HG03108 (cell line): Measurements from ENCODE around the gene CACNB2.
"Not testable (repeated sequence)": the region's sequence is repeated elsewhere in the genome, so short reads cannot be mapped to it uniquely, and the experiment has no call there.

Source experiments
- ATAC-seq: cut with Tn5 transposase; IDR thresholded peaks from one replicate; pipeline ENCODE4 v1.9.1; 2021; ENCODE audit warnings: moderate library complexity; ENCODE audit not compliant: unreplicated experiment

The CACNB2 gene

GRCh38 chr10:18196806-18197550 lies 56.8 kb downstream of the CACNB2 start:
- no peak for ATAC-seq

- ATAC-seq, result no peak
Measured at GRCh38 chr10:18197706-18198105, 57.5 kb downstream of the CACNB2 start.

GRCh38 chr10:18201877-18202276 lies 61.7 kb downstream of the CACNB2 start:
- no peak for ATAC-seq

DNA sequence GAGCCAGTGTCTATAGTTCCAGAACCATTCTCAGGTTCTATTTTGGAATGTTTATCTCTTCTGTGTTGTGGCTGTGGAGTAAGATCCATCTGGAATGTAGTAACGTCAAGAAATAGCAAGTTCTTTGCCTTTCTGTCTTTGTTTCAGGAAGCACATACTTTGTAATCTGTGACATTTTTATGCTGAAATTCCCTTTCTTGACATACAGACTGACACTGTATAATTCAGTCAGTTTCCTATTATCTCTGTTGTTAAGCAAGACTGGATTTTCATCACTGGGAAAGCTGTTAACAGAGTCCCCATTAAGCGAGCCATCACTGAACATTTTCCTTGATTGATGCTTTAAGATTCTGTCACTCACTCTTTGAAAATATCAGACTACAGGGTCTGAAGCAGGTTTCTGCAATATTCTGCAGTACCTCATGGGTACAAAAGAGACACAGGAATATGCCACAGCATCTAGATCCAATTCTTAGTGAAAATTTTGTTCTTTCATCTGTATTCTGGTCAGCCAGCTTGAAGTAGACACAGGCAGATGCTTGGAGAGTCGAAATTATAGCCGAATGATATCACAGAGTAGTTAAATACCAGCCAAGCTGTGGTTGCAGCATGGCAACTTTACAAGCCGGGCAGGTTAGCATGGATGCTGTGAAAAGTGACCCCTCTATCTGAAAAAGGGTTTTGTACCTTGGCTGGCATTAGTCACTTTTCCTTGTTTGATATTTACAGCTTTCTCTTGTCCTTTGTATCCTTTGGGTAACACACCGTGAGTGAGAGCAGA lies 62.6 kb downstream of the CACNB2 start:
- no peak for ATAC-seq

DNA sequence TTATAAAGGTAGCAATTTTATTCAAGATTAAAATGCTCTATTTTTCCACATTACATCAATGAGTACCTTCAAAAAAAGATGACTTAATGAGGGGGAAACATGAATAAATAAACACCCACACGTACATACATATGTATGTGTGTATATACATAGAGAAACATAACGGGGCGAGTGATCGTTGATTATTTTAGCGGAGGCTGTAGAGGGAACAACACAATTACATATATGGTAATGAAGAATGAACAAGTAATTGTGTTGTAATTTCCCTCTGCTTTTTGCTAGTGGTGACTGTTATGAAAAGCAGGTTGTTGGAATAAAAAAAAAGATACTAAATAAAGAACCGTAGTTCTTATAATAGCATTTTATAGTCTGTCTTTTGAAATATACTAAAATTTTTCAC lies 63.2 kb downstream of the CACNB2 start:
- no peak for ATAC-seq

- ATAC-seq, result no peak
Measured at GRCh38 chr10:18204039-18204835, 64.0 kb downstream of the CACNB2 start.

GRCh38 chr10:18205098-18205834 lies 65.0 kb downstream of the CACNB2 start:
- ATAC-seq, result no peak

DNA sequence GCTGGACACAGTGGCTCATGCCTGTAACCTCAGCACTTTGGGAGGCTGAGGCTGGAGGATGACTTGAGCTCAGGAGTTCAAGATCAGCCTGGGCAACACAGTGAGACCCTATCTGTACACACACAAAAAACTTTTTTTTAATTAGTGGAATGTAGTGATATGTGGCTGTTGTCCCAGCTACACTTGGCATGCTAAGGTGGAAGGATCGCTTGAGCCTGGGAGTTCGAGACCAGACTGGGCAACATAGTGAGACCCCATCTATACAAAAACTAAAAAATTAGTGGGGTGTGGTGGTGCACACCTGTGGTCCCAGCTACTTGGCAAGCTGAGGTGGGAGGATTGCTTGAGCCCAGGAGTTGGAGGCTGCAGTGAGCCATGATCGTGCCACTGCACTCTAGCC lies 68.0 kb downstream of the CACNB2 start:
- ATAC-seq, result not testable (repeated sequence)

DNA sequence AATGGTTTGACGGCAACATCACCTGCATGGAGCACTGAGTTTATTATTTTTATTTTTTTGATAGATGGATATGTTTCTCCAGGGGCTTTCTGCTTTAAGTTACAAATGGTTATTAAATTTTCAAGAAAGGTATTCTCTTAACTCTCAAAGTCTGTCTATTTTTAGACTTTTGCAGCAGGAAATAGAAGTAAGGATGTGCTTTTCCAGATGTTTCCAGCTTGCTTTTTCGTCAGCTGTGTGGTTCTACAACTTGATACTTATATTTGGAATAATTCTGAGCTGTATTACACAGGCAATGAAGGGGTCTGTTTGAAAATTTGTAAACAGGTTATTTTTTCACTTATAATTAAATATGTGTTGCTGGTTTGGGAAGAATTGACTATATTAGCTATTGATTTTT lies 69.0 kb downstream of the CACNB2 start:
- no peak for ATAC-seq

DNA sequence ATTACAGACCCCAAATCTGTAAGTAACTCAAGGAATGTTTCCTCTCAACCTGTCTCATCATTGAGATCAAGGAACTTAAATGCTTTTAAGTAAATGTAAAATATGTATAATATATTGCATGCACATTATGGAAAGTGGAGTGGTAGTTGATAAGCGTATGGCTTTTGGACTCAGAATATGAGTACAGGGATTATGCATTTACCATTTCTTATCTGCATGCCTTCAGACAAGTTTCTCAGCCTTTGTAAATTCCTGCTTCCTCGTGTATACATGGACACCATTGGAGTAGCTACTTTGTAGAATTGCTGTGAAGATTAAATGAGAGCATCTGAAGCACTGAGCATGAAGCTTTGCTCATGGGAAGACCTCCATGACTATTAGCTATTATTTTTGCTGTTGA lies 70.5 kb downstream of the CACNB2 start:
- no peak for ATAC-seq

- no peak for ATAC-seq
Measured at GRCh38 chr10:18211862-18212261, 71.6 kb downstream of the CACNB2 start.

DNA sequence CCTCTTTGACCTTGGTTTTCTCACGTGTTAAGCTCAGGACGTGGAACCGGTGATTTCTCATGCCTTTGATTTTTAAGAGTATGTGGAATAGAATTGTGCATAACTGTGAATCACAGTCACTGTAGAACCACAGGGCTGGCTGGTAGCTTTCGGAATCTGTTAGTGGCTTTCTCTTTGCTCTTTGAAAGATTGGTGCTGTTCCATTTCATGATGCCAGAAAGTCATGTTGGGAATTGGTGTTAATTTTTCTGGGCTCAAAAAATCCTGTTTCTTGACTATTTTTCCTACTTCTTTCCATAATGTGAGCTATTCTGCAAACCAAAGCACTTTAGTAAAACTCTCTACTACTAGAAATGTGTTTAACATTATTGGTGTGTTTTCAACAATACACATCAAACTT lies 73.0 kb downstream of the CACNB2 start:
- no peak for ATAC-seq

- no peak for ATAC-seq
Measured at GRCh38 chr10:18214691-18215563, 74.7 kb downstream of the CACNB2 start.

DNA sequence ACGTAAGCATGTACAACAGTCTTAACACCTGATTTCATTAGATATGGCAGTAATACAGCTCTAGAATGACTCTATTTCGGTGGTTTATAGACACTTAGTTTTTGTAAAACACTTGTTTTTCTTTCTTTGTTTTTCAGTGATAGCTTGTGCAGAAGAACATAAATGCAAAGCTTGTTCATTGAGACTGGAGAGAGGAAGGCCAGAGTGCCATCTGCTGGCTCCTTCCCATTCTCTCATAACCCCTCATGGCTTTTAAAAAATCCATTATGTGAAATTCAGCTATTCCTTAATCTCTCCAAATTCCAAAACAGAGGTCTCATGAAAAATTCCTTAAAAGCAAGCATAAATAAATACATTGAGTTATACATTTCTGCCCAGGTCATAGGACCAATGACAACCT lies 76.3 kb downstream of the CACNB2 start:
- no peak for ATAC-seq

DNA sequence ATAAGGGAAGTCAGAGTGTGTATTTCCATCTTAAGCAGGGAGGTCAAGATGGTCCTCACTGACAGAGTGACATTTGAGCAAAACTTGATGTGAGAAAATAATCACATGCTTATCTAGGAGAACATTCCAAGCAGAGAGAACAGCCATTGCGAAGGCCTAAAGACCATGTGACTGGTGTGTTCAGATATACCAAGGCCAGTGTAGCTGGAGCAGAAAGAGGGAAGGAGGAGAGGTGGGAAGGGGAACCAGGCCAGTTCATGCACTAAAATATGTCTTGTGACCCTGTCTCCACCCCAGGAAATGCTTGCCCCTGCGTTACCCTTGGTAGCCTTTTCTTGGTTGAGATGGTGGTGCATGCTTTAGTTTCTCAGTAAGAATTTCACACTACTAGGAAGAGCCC lies 77.4 kb downstream of the CACNB2 start:
- no peak for ATAC-seq

DNA sequence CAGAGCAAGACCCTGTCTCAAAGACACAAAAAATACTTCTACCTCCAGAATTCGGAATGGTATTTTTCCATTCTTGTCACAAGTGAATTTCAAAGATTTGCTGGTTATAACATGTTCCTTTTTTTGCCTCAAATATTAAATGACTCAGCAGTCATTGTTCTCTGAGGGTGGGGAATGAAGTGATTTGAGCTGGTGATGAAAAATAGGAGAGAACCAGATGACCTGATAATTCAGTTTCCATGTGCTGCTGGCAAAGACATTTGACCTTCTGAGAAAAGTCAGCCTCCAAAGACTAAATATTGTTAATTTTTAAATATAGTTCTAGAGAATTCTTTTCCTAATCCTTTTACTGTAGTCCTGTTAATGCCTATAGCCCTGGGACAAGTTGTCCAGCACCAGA lies 78.9 kb downstream of the CACNB2 start:
- ATAC-seq, result no peak

- ATAC-seq, result no peak
Measured at GRCh38 chr10:18221123-18221522, 80.9 kb downstream of the CACNB2 start.

- ATAC-seq, result no peak
Measured at GRCh38 chr10:18221882-18222281, 81.7 kb downstream of the CACNB2 start.

DNA sequence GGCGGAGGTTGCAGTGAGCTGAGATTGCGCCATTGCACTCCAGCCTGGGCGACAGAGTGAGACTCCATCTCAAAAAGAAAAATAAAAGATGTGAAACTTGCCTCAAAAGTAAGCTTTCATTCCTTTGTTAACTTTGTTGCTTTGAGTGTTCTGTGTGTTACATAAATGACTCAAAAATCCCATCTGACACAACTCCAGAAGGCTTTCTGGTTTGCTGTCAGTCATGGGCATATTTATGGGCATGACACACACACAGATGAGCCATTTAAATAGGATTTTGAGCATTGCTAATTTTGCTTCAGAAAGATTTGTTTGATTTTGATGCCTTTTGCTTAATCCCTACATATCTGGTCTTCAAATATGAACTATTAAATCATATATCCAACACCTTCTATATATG lies 82.6 kb downstream of the CACNB2 start:
- no peak for ATAC-seq

DNA sequence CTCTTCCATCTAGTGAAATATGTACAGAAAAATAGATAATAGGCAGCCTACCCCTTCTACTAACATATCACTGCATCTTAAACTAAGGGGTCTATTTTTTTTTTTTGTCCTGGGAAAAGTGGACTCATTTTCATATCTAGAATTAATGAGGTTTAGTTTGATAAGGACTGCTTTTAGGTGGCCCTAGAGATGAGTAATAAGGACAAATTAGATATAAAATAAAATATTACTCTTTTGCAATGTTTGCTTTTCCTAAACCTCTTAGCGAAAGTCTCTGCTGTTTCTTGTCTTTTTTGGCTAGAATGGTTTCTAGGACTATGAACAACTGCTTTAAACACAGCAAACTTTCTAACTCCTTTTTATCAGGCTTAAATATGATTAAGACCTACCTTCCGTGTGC lies 83.7 kb downstream of the CACNB2 start:
- ATAC-seq, result no peak
